ENCODE results near the gene LDAH.

DNA sequence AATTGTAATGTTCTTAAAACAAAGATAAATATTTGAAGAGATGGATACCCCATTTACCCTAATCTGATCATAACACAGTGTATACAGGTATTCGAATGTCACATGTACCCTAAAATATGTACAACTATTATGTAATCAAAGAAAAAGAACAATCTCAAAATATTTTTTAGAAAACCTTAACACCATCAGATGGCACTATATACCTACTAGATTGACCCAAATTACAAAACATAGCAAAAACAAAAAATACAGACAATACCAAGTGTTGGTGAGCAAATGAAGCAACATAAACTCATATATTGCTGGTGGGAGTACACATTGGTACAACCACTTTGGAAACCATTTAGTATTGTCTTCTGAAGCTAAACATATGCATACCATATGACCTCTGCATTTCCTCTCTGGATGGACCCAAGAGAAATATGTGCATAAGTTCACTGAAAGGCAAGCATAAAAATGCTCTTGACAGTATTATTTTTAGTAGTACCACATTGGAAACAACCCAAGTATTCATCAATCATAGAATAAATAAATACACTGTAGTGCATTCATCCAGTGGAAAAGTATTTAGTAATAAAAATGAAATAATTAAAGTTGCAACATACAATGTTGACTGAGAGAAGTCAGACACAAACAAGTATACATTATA lies 100.2 kb downstream of the LDAH start:
- TF ChIP-seq EZH2phosphoT487 (IDR thresholded peaks at IDR 0.05; ENCODE audit: unreplicated experiment) (no peak), EZH2 (IDR thresholded peaks at IDR 0.05; ENCODE audit: low read depth, unreplicated experiment) (no peak), POLR2AphosphoS5 (IDR thresholded peaks at IDR 0.05; ENCODE audit: low read depth) (no peak), CREB1 (CRISPR knock-in tag; IDR thresholded peaks at IDR 0.05; ENCODE audit: low read depth) (no peak), JUNB (IDR thresholded peaks at IDR 0.05; ENCODE audit: unreplicated experiment) (no peak), NANOG (IDR thresholded peaks at IDR 0.05; ENCODE audit: borderline replicate concordance) (no peak), STAT1 (IDR thresholded peaks at IDR 0.05; ENCODE audit: unreplicated experiment) (no peak), ZNF331 (CRISPR knock-in tag; IDR thresholded peaks at IDR 0.05; ENCODE audit: low read depth) (no peak), ZNF114 (CRISPR knock-in tag; IDR thresholded peaks at IDR 0.05) (no peak)
- TF ChIP-seq, protein P1, sequence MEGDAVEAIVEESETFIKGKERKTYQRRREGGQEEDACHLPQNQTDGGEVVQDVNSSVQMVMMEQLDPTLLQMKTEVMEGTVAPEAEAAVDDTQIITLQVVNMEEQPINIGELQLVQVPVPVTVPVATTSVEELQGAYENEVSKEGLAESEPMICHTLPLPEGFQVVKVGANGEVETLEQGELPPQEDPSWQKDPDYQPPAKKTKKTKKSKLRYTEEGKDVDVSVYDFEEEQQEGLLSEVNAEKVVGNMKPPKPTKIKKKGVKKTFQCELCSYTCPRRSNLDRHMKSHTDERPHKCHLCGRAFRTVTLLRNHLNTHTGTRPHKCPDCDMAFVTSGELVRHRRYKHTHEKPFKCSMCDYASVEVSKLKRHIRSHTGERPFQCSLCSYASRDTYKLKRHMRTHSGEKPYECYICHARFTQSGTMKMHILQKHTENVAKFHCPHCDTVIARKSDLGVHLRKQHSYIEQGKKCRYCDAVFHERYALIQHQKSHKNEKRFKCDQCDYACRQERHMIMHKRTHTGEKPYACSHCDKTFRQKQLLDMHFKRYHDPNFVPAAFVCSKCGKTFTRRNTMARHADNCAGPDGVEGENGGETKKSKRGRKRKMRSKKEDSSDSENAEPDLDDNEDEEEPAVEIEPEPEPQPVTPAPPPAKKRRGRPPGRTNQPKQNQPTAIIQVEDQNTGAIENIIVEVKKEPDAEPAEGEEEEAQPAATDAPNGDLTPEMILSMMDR (conservative IDR thresholded peaks at IDR 0.05; ENCODE audit: low read depth in 2 of 2) = no peak
- TF ChIP-seq, protein P2, sequence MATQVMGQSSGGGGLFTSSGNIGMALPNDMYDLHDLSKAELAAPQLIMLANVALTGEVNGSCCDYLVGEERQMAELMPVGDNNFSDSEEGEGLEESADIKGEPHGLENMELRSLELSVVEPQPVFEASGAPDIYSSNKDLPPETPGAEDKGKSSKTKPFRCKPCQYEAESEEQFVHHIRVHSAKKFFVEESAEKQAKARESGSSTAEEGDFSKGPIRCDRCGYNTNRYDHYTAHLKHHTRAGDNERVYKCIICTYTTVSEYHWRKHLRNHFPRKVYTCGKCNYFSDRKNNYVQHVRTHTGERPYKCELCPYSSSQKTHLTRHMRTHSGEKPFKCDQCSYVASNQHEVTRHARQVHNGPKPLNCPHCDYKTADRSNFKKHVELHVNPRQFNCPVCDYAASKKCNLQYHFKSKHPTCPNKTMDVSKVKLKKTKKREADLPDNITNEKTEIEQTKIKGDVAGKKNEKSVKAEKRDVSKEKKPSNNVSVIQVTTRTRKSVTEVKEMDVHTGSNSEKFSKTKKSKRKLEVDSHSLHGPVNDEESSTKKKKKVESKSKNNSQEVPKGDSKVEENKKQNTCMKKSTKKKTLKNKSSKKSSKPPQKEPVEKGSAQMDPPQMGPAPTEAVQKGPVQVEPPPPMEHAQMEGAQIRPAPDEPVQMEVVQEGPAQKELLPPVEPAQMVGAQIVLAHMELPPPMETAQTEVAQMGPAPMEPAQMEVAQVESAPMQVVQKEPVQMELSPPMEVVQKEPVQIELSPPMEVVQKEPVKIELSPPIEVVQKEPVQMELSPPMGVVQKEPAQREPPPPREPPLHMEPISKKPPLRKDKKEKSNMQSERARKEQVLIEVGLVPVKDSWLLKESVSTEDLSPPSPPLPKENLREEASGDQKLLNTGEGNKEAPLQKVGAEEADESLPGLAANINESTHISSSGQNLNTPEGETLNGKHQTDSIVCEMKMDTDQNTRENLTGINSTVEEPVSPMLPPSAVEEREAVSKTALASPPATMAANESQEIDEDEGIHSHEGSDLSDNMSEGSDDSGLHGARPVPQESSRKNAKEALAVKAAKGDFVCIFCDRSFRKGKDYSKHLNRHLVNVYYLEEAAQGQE (IDR thresholded peaks at IDR 0.05; ENCODE audit: unreplicated experiment) = no peak
- TF ChIP-seq, protein P3, sequence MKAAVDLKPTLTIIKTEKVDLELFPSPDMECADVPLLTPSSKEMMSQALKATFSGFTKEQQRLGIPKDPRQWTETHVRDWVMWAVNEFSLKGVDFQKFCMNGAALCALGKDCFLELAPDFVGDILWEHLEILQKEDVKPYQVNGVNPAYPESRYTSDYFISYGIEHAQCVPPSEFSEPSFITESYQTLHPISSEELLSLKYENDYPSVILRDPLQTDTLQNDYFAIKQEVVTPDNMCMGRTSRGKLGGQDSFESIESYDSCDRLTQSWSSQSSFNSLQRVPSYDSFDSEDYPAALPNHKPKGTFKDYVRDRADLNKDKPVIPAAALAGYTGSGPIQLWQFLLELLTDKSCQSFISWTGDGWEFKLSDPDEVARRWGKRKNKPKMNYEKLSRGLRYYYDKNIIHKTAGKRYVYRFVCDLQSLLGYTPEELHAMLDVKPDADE (IDR thresholded peaks at IDR 0.05) = no peak
- TF ChIP-seq, protein P4, sequence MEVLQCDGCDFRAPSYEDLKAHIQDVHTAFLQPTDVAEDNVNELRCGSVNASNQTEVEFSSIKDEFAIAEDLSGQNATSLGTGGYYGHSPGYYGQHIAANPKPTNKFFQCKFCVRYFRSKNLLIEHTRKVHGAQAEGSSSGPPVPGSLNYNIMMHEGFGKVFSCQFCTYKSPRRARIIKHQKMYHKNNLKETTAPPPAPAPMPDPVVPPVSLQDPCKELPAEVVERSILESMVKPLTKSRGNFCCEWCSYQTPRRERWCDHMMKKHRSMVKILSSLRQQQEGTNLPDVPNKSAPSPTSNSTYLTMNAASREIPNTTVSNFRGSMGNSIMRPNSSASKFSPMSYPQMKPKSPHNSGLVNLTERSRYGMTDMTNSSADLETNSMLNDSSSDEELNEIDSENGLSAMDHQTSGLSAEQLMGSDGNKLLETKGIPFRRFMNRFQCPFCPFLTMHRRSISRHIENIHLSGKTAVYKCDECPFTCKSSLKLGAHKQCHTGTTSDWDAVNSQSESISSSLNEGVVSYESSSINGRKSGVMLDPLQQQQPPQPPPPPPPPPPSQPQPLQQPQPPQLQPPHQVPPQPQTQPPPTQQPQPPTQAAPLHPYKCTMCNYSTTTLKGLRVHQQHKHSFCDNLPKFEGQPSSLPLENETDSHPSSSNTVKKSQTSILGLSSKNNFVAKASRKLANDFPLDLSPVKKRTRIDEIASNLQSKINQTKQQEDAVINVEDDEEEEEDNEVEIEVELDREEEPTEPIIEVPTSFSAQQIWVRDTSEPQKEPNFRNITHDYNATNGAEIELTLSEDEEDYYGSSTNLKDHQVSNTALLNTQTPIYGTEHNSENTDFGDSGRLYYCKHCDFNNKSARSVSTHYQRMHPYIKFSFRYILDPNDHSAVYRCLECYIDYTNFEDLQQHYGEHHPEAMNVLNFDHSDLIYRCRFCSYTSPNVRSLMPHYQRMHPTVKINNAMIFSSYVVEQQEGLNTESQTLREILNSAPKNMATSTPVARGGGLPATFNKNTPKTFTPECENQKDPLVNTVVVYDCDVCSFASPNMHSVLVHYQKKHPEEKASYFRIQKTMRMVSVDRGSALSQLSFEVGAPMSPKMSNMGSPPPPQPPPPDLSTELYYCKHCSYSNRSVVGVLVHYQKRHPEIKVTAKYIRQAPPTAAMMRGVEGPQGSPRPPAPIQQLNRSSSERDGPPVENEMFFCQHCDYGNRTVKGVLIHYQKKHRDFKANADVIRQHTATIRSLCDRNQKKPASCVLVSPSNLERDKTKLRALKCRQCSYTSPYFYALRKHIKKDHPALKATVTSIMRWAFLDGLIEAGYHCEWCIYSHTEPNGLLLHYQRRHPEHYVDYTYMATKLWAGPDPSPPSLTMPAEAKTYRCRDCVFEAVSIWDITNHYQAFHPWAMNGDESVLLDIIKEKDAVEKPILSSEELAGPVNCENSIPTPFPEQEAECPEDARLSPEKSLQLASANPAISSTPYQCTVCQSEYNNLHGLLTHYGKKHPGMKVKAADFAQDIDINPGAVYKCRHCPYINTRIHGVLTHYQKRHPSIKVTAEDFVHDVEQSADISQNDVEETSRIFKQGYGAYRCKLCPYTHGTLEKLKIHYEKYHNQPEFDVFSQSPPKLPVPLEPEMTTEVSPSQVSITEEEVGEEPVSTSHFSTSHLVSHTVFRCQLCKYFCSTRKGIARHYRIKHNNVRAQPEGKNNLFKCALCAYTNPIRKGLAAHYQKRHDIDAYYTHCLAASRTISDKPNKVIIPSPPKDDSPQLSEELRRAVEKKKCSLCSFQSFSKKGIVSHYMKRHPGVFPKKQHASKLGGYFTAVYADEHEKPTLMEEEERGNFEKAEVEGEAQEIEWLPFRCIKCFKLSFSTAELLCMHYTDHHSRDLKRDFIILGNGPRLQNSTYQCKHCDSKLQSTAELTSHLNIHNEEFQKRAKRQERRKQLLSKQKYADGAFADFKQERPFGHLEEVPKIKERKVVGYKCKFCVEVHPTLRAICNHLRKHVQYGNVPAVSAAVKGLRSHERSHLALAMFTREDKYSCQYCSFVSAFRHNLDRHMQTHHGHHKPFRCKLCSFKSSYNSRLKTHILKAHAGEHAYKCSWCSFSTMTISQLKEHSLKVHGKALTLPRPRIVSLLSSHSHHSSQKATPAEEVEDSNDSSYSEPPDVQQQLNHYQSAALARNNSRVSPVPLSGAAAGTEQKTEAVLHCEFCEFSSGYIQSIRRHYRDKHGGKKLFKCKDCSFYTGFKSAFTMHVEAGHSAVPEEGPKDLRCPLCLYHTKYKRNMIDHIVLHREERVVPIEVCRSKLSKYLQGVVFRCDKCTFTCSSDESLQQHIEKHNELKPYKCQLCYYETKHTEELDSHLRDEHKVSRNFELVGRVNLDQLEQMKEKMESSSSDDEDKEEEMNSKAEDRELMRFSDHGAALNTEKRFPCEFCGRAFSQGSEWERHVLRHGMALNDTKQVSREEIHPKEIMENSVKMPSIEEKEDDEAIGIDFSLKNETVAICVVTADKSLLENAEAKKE (CRISPR knock-in tag; IDR thresholded peaks at IDR 0.05) = no peak

Data from GM23338 (cell line).